DND-41 (cell line): ENCODE results near the gene DHRSX.

Source experiments
- EZH2 ChIP-seq: IDR thresholded peaks from 3 replicates; pipeline ENCODE4 v1.6.1; 2012; ENCODE audit warnings: borderline replicate concordance, low read depth, mild to moderate bottlenecking, moderate library complexity, low read length, inconsistent platforms; ENCODE audit not compliant: severe bottlenecking
- TF ChIP-seq, protein P1 (sequence below): IDR thresholded peaks from 2 replicates; pipeline ENCODE4 v1.5.1; 2012; ENCODE audit warnings: borderline replicate concordance, low read length, moderate library complexity, mild to moderate bottlenecking; ENCODE audit not compliant: poor library complexity, severe bottlenecking; ENCODE audit errors: extremely low read depth

DNA sequence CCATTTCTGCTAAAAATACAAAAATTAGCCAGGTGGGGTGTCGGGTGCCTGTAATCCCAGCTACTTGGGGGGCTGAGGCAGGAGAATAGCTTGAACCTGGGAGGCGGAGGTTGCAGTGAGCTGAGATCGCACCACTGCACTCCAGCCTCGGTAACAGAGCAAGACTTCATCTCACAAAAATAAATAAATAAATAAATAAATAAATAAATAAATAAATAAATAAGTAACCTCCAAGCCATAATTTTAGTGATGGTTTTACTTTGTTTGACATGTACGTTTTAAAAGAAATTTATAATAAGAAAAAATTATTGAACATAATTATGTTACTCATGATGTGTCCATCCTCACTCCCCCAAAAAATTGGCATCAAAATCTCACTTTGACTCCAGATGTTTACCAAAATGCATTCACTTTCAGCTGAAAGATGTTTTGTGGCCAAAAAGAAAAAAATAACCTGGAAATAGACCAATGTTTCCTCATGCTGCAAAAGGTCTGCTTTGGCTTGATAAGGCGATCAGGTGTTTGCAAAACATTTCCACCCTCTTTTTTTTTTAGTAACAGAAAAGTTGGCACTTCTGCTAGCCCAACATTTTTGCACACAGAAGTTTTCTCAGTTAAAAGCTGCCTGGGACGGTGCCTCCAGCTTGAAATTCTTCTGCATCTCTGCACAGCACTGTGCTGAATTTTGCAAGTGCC lies 42.2 kb upstream of the DHRSX start:
- TF ChIP-seq, protein P1, sequence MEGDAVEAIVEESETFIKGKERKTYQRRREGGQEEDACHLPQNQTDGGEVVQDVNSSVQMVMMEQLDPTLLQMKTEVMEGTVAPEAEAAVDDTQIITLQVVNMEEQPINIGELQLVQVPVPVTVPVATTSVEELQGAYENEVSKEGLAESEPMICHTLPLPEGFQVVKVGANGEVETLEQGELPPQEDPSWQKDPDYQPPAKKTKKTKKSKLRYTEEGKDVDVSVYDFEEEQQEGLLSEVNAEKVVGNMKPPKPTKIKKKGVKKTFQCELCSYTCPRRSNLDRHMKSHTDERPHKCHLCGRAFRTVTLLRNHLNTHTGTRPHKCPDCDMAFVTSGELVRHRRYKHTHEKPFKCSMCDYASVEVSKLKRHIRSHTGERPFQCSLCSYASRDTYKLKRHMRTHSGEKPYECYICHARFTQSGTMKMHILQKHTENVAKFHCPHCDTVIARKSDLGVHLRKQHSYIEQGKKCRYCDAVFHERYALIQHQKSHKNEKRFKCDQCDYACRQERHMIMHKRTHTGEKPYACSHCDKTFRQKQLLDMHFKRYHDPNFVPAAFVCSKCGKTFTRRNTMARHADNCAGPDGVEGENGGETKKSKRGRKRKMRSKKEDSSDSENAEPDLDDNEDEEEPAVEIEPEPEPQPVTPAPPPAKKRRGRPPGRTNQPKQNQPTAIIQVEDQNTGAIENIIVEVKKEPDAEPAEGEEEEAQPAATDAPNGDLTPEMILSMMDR: no peak
- TF ChIP-seq EZH2: no peak
